Measurements from ENCODE around the gene CTDSP2.
A peak's percentile ranks its signal among the peaks of the same experiment; 100 is the strongest.
"Not testable (repeated sequence)": the region's sequence is repeated elsewhere in the genome, so short reads cannot be mapped to it uniquely, and the experiment has no call there.

The CTDSP2 gene

GRCh38 chr12:57777911-57778310, 68.6 kb downstream of the CTDSP2 start:
- DNase-seq = no peak

- DNase-seq = no peak
Measured at GRCh38 chr12:57777367-57777766, 69.2 kb downstream of the CTDSP2 start.

GRCh38 chr12:57776247-57776587, 70.3 kb downstream of the CTDSP2 start:
- no peak for DNase-seq

GRCh38 chr12:57775563-57776246, 70.8 kb downstream of the CTDSP2 start:
- peak; percentile 12 for DNase-seq

- DNase-seq = no peak
Measured at GRCh38 chr12:57775044-57775443, 71.5 kb downstream of the CTDSP2 start.

GRCh38 chr12:57774634-57775033, 71.9 kb downstream of the CTDSP2 start:
- not testable (repeated sequence) for DNase-seq

GRCh38 chr12:57772429-57773322, 73.9 kb downstream of the CTDSP2 start, which contains the start of gene EEF1AKMT3:
Gene EEF1AKMT3 (plus strand): TSS chr12:57772614. CDS start chr12:57772725, 111 bp downstream.
- peak; percentile 87 for DNase-seq

- DNase-seq = peak; percentile 98
Measured at GRCh38 chr12:57771873-57772428, 74.6 kb downstream of the CTDSP2 start, which contains the start of gene METTL1. Gene METTL1 (minus strand): TSS chr12:57772105. CDS start chr12:57772083, 22 bp downstream.

- DNase-seq = peak; percentile 97
Measured at GRCh38 chr12:57771236-57771872, 75.2 kb downstream of the CTDSP2 start.

- DNase-seq = no peak
Measured at GRCh38 chr12:57770734-57771133, 75.8 kb downstream of the CTDSP2 start.
